HepG2 (cell line): ENCODE measurements around the gene LMAN1L. TPM values are rescaled to one million over a fixed set of nuclear protein-coding genes. Genes with fewer than 3 reads are reported as not detected.

Source experiments
- ATAC-seq: fragments of 200-7000 bp; cut with Tn5 transposase; 3 replicates; pipeline ENCODE4 v1.9.1; 2020; ENCODE audit warnings: mild to moderate bottlenecking, moderate library complexity
- BruUV-seq: library from RNA; stranded (reverse); fragments of 400-500 nt; replicated peaks from 2 replicates; lab custom pipeline; 2021; lab: Mats Ljungman, UMichigan
- CTCF ChIA-PET: fragments of 300-600 bp; formaldehyde crosslinking; extraction: SDS; loops from one replicate; lab custom pipeline; 2021; ENCODE audit warnings: low total read pairs, inconsistent platforms, low intra/inter-chr PET ratio; lab: Yijun Ruan, JAX
- POLR2A ChIA-PET: fragments of 350-600 bp; sonication (Branson Sonifier 250); formaldehyde crosslinking; loops from one replicate; lab custom pipeline; 2020; ENCODE audit warnings: antibody characterized with exemption, inconsistent platforms; lab: Yijun Ruan, JAX
- DNase-seq: peaks from one replicate; pipeline ENCODE4 v3.0.0-alpha.2; 2015; ENCODE audit warnings: low spot score
- FAIRE-seq: peaks from 3 replicates; lab custom pipeline; 2011; peaks lifted over from hg19 to GRCh38; lab: Jason Lieb, UNC
- H2AFZ ChIP-seq: one replicate; pipeline ENCODE4 v1.6.1; 2011; ENCODE audit warnings: low read length, inconsistent platforms
- H3K27ac ChIP-seq: fragments of 300-600 bp; 3 replicates; pipeline ENCODE4 v1.8.0; 2011; ENCODE audit warnings: mixed run types, mild to moderate bottlenecking, mixed read lengths, low read length, inconsistent platforms; ENCODE audit not compliant: insufficient read depth; ENCODE audit errors: extremely low read length
- H3K27me3 ChIP-seq, 2 experiments: fragments of 200-600 bp in 1 of 2; 2 replicates in 1 of 2; 3 replicates in 1 of 2; pipeline versions ENCODE4 v1.6.0 to v1.8.0; 2011; ENCODE audit warnings: low read length in 2 of 2, mild to moderate bottlenecking in 2 of 2, moderate library complexity in 2 of 2, inconsistent platforms in 1 of 2; ENCODE audit not compliant: insufficient read depth in 2 of 2, control insufficient read depth in 1 of 2
- H3K36me3 ChIP-seq, 2 experiments: fragments of 200-600 bp in 1 of 2; replicated peaks in 1 of 2; 2 replicates in 1 of 2; 3 replicates in 1 of 2; pipeline versions ENCODE4 v1.5.1 to v1.8.0; 2011; ENCODE audit warnings: low read length in 2 of 2, inconsistent platforms in 1 of 2; ENCODE audit not compliant: insufficient read depth in 2 of 2, control insufficient read depth in 1 of 2
- H3K4me1 ChIP-seq: 2 replicates; pipeline ENCODE4 v1.5.1; 2012; ENCODE audit warnings: low read length, inconsistent platforms; ENCODE audit not compliant: insufficient read depth
- H3K4me2 ChIP-seq: 2 replicates; pipeline ENCODE4 v1.6.0; 2011; ENCODE audit warnings: low read depth, low read length, inconsistent platforms
- H3K4me3 ChIP-seq, 3 experiments: fragments of 200-600 bp in 1 of 3; sonication (generic), shearing (Covaris generic) in 1 of 3; replicated peaks in 1 of 3; 2 replicates each; pipeline ENCODE4 v1.5.1; 2011 to 2016; ENCODE audit warnings: low read length in 3 of 3, inconsistent platforms in 2 of 3, low read depth in 2 of 3, mild to moderate bottlenecking in 2 of 3, control low read depth in 1 of 3, mixed read lengths in 1 of 3; ENCODE audit not compliant: insufficient read depth in 1 of 3
- H3K79me2 ChIP-seq: one replicate; pipeline ENCODE4 v1.6.1; 2011; ENCODE audit warnings: low read length, inconsistent platforms; ENCODE audit not compliant: insufficient read depth
- H3K9ac ChIP-seq: 2 replicates; pipeline ENCODE4 v1.6.0; 2011; ENCODE audit warnings: mild to moderate bottlenecking, low read depth, low read length, inconsistent platforms; ENCODE audit not compliant: insufficient read depth
- H3K9me3 ChIP-seq: 2 replicates; pipeline ENCODE4 v1.5.1; 2012; ENCODE audit warnings: mild to moderate bottlenecking, low read length
- H4K20me1 ChIP-seq: 2 replicates; pipeline ENCODE4 v1.6.0; 2011; ENCODE audit warnings: inconsistent platforms, mild to moderate bottlenecking, low read length, moderate library complexity; ENCODE audit not compliant: insufficient read depth
- MED1 ChIP-seq: sonication (generic); formaldehyde crosslinking; IDR thresholded peaks from 2 replicates; pipeline ENCODE4 v1.4.0; 2020; ENCODE audit warnings: missing genetic modification reagents
- NR2F2 ChIP-seq: IDR thresholded peaks from 2 replicates; pipeline ENCODE4 v1.6.1; 2012; ENCODE audit warnings: low read depth, inconsistent platforms, borderline replicate concordance
- WGBS: methylation state at CpG from one replicate; pipeline ENCODE4 v1.1.6; 2017; ENCODE audit warnings: low lambda C conversion rate; 5-methylcytosine and 5-hydroxymethylcytosine counted together
- in situ Hi-C: cut with HindIII; loops from 2 replicates; pipeline ENCODE4 v1.10.0; 2017; ENCODE audit warnings: low pct_unique_long_range_greater_than_20kb; ENCODE audit not compliant: extremely low pct_ligation_motif_present
- intact Hi-C: fragments of 100-400 bp; cut with micrococcal nuclease; formaldehyde crosslinking; loops from one replicate; pipeline ENCODE4 v1.10.0; 2022; ENCODE audit not compliant: unreplicated experiment
- polyA plus RNA-seq, 8 experiments: library from polyadenylated mRNA; depleted of rRNA in 3 of 8; stranded (reverse) in 7 of 8; unstranded in 1 of 8; fragments of >200 nt; fragmentation: Illumina TruSeq in 4 of 8; extraction: Trizol in 4 of 8; gene quantifications; 2 replicates each; pipeline versions ENCODE4 v1.2.1 to v1.2.3, GENCODE V29; 2011 to 2016; ENCODE audit warnings: low read depth in 4 of 8, missing spikeins in 1 of 8, mixed read lengths in 1 of 8; ENCODE audit not compliant: insufficient read depth in 1 of 8
- total RNA-seq, 5 experiments: library from RNA; depleted of rRNA; stranded (reverse); fragments of >200 nt; fragmentation: Illumina TruSeq; extraction: Trizol; gene quantifications; 2 replicates each; pipeline ENCODE4 v1.2.3, GENCODE V29; 2016; ENCODE audit warnings: low read depth in 1 of 5
- TF ChIP-seq, protein P1 (sequence below): sonication (generic); formaldehyde crosslinking; IDR thresholded peaks from 2 replicates; pipeline ENCODE4 v1.5.0; 2020; ENCODE audit warnings: mild to moderate bottlenecking, missing genetic modification reagents, borderline replicate concordance

LMAN1L gene
- total and polyA plus RNA-seq, 2 of the 13 experiments (the other 11 are each of a cell fraction or from before 2014, with no cell fraction given): not detected

DNA sequence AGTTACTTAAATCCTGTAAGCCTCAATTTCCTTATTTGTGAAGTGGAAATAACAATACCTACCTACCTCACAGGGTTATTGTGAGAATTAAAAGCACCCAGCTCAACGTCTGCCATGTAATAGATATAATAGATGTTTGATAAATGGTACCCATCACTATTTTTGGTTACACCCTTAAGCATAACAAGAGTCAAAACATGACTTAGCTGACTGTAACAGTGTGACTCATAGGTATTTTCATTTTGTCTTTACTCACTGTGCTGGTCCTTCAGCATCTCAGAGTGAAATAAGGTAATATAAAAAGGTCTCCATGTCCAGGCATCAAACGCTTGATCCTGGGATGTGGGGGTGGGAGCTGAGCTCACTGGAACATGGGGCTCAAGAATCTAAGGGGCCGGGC lies 16.9 kb downstream of the LMAN1L start:
- no peak for TF ChIP-seq MED1 (CRISPR knock-in tag)
- TF ChIP-seq, protein P1, sequence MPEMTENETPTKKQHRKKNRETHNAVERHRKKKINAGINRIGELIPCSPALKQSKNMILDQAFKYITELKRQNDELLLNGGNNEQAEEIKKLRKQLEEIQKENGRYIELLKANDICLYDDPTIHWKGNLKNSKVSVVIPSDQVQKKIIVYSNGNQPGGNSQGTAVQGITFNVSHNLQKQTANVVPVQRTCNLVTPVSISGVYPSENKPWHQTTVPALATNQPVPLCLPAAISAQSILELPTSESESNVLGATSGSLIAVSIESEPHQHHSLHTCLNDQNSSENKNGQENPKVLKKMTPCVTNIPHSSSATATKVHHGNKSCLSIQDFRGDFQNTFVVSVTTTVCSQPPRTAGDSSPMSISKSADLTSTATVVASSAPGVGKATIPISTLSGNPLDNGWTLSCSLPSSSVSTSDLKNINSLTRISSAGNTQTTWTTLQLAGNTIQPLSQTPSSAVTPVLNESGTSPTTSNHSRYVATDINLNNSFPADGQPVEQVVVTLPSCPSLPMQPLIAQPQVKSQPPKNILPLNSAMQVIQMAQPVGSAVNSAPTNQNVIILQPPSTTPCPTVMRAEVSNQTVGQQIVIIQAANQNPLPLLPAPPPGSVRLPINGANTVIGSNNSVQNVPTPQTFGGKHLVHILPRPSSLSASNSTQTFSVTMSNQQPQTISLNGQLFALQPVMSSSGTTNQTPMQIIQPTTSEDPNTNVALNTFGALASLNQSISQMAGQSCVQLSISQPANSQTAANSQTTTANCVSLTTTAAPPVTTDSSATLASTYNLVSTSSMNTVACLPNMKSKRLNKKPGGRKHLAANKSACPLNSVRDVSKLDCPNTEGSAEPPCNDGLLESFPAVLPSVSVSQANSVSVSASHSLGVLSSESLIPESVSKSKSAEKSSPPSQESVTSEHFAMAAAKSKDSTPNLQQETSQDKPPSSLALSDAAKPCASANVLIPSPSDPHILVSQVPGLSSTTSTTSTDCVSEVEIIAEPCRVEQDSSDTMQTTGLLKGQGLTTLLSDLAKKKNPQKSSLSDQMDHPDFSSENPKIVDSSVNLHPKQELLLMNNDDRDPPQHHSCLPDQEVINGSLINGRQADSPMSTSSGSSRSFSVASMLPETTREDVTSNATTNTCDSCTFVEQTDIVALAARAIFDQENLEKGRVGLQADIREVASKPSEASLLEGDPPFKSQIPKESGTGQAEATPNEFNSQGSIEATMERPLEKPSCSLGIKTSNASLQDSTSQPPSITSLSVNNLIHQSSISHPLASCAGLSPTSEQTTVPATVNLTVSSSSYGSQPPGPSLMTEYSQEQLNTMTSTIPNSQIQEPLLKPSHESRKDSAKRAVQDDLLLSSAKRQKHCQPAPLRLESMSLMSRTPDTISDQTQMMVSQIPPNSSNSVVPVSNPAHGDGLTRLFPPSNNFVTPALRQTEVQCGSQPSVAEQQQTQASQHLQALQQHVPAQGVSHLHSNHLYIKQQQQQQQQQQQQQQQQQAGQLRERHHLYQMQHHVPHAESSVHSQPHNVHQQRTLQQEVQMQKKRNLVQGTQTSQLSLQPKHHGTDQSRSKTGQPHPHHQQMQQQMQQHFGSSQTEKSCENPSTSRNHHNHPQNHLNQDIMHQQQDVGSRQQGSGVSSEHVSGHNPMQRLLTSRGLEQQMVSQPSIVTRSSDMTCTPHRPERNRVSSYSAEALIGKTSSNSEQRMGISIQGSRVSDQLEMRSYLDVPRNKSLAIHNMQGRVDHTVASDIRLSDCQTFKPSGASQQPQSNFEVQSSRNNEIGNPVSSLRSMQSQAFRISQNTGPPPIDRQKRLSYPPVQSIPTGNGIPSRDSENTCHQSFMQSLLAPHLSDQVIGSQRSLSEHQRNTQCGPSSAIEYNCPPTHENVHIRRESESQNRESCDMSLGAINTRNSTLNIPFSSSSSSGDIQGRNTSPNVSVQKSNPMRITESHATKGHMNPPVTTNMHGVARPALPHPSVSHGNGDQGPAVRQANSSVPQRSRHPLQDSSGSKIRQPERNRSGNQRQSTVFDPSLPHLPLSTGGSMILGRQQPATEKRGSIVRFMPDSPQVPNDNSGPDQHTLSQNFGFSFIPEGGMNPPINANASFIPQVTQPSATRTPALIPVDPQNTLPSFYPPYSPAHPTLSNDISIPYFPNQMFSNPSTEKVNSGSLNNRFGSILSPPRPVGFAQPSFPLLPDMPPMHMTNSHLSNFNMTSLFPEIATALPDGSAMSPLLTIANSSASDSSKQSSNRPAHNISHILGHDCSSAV (CRISPR knock-in tag): no peak
- no peak for TF ChIP-seq NR2F2
- TF ChIP-seq, all 625 proteins: peak for 0
- H3K36me3 ChIP-seq: no peaks in the 10 kb centered on the region
- no peak overlapping the region for H2AFZ ChIP-seq
- H3K9me3 ChIP-seq: no peaks in the 10 kb centered on the region
- FAIRE-seq: no peak
- H3K4me1 ChIP-seq: peaks cover 30% of the 10 kb centered on the region
- no peaks in the 10 kb centered on the region for H3K79me2 ChIP-seq
- no peak overlapping the region for H3K9ac ChIP-seq
- DNase-seq: no peak
- H4K20me1 ChIP-seq: no peaks in the 10 kb centered on the region; the same call in 1 of the 2 replicates
- no peak overlapping the region for H3K27ac ChIP-seq
- BruUV-seq: no TSS peak
- H3K4me2 ChIP-seq: no peak overlapping the region
- no peak for ATAC-seq
- ChIA-PET POLR2A (no interaction called here), CTCF (no interaction called here)
- peaks cover 5 to 53% of the 10 kb centered on the region in 2 experiments; a peak in 4 of 5 replicates for H3K27me3 ChIP-seq
- intact Hi-C loops: no loop called here
- no peak overlapping the region for H3K4me3 ChIP-seq
- WGBS: 25% methylated on average over 3 of the region's 3 CpGs
- in situ Hi-C loops: no loop called here
